Neural cell (in vitro differentiated cells): ENCODE measurements around the gene MAST4. TPM values are rescaled to one million over a fixed set of nuclear protein-coding genes. Genes with fewer than 3 reads are reported as not detected.

ENCODE experiments used
- H2AFZ ChIP-seq: fragments of 200-600, 300-800 bp; sonication (generic), shearing (Covaris generic); 2 replicates; pipeline ENCODE4 v1.6.0; 2014; ENCODE audit warnings: low read depth, mild to moderate bottlenecking, antibody characterized with exemption, low read length, moderate library complexity
- H3F3A ChIP-seq: fragments of 200-600 bp; shearing (Covaris generic); 2 replicates; pipeline ENCODE4 v1.6.1; 2016; ENCODE audit warnings: mild to moderate bottlenecking, moderate library complexity, mixed read lengths, antibody characterized with exemption, low read length; ENCODE audit not compliant: insufficient read depth, poor library complexity, severe bottlenecking
- H3K27ac ChIP-seq: fragments of 200-600, 300-800 bp; sonication (generic), shearing (Covaris generic); 2 replicates; pipeline ENCODE4 v1.5.1; 2014; ENCODE audit warnings: mild to moderate bottlenecking, low read length, moderate library complexity
- H3K27me3 ChIP-seq: fragments of 300-800, 200-600 bp; sonication (generic), shearing (Covaris generic); 2 replicates; pipeline ENCODE4 v1.6.0; 2014; ENCODE audit warnings: mild to moderate bottlenecking, low read depth, low read length, moderate library complexity; ENCODE audit not compliant: insufficient read depth
- H3K36me3 ChIP-seq: fragments of 300-800, 200-600 bp; sonication (generic), shearing (Covaris generic); 2 replicates; pipeline ENCODE4 v1.5.1; 2014; ENCODE audit warnings: mild to moderate bottlenecking, antibody characterized with exemption, low read length, moderate library complexity; ENCODE audit not compliant: insufficient read depth
- H3K4me2 ChIP-seq: fragments of 300-800, 200-600 bp; sonication (generic), shearing (Covaris generic); 2 replicates; pipeline ENCODE4 v1.6.0; 2014; ENCODE audit warnings: mild to moderate bottlenecking, low read length
- H3K4me3 ChIP-seq: fragments of 300-800, 200-600 bp; sonication (generic), shearing (Covaris generic); 2 replicates; pipeline ENCODE4 v1.5.1; 2014; ENCODE audit warnings: mild to moderate bottlenecking, low read length, moderate library complexity
- H3K79me2 ChIP-seq: fragments of 200-600 bp; shearing (Covaris generic); replicated peaks from 2 replicates; pipeline ENCODE4 v1.6.0; 2014; ENCODE audit warnings: mild to moderate bottlenecking, low read length, moderate library complexity; ENCODE audit not compliant: insufficient read depth
- H3K9ac ChIP-seq: fragments of 300-800, 200-600 bp; sonication (generic), shearing (Covaris generic); 2 replicates; pipeline ENCODE4 v1.6.1; 2016; ENCODE audit warnings: mild to moderate bottlenecking, low read length, mixed read lengths
- H3K9me2 ChIP-seq: fragments of 200-600 bp; shearing (Covaris generic); 2 replicates; pipeline ENCODE4 v1.6.1; 2016; ENCODE audit warnings: mild to moderate bottlenecking, low read length, mixed read lengths; ENCODE audit not compliant: insufficient read depth
- H3K9me3 ChIP-seq: fragments of 200-600, 300-800 bp; sonication (generic), shearing (Covaris generic); 2 replicates; pipeline ENCODE4 v1.6.1; 2016; ENCODE audit warnings: mild to moderate bottlenecking, mixed run types, low read length, moderate library complexity, mixed read lengths
- H4K20me1 ChIP-seq: fragments of 200-600 bp; shearing (Covaris generic); 2 replicates; pipeline ENCODE4 v1.6.1; 2016; ENCODE audit warnings: mild to moderate bottlenecking, mixed run types; ENCODE audit not compliant: insufficient read depth
- CTCF ChIP-seq: fragments of 450-650 bp; IDR thresholded peaks from 2 replicates; pipeline ENCODE4 v1.5.1; 2014; ENCODE audit warnings: antibody characterized with exemption, mild to moderate bottlenecking, moderate library complexity; ENCODE audit not compliant: poor library complexity, severe bottlenecking
- EP300 ChIP-seq: fragments of 450-650 bp; conservative IDR thresholded peaks from 2 replicates; pipeline ENCODE4 v1.6.1; 2014; ENCODE audit warnings: antibody characterized with exemption, mild to moderate bottlenecking, moderate library complexity; ENCODE audit not compliant: poor library complexity, severe bottlenecking
- EZH2 ChIP-seq: fragments of 200-600, 300-800 bp; shearing (Covaris generic), sonication (generic); IDR thresholded peaks from 2 replicates; pipeline ENCODE4 v1.6.1; 2014; ENCODE audit warnings: antibody characterized with exemption, low read length, borderline replicate concordance, mild to moderate bottlenecking; ENCODE audit not compliant: insufficient read depth, poor library complexity, severe bottlenecking
- MXI1 ChIP-seq: fragments of 450-650 bp; conservative IDR thresholded peaks from 2 replicates; pipeline ENCODE4 v1.6.1; 2014; ENCODE audit warnings: antibody characterized with exemption, mild to moderate bottlenecking; ENCODE audit not compliant: poor library complexity, severe bottlenecking
- POLR2AphosphoS5 ChIP-seq: IDR thresholded peaks from 2 replicates; pipeline ENCODE4 v1.6.1; 2012
- RAD21 ChIP-seq: fragments of 450-650 bp; conservative IDR thresholded peaks from 2 replicates; pipeline ENCODE4 v1.6.1; 2014; ENCODE audit warnings: antibody characterized with exemption, mild to moderate bottlenecking, moderate library complexity
- SMC3 ChIP-seq: fragments of 450-650 bp; conservative IDR thresholded peaks from 2 replicates; pipeline ENCODE4 v1.6.1; 2014; ENCODE audit warnings: antibody characterized with exemption, mild to moderate bottlenecking, moderate library complexity; ENCODE audit not compliant: poor library complexity
- TAF1 ChIP-seq: IDR thresholded peaks from 2 replicates; pipeline ENCODE4 v1.6.1; 2012; ENCODE audit warnings: low read depth
- polyA plus RNA-seq: library from polyadenylated mRNA; depleted of rRNA; stranded (reverse); fragments of >200 nt; gene quantifications from 2 replicates; pipeline ENCODE4 v1.2.3, GENCODE V29; 2014
- TF ChIP-seq, protein P1 (sequence below): IDR thresholded peaks from 2 replicates; pipeline ENCODE4 v1.6.1; 2012; ENCODE audit warnings: borderline replicate concordance

MAST4 gene
- polyA plus RNA-seq, 1 donor from 2014 or later, result 2.3 TPM

- Histone ChIP-seq H3K9ac (no peak overlapping the region), H3F3A (no peaks in the 10 kb centered on the region), H2AFZ (no peak overlapping the region), H4K20me1 (no peaks in the 10 kb centered on the region), H3K79me2 (no peaks in the 10 kb centered on the region), H3K4me3 (no peak overlapping the region), H3K36me3 (no peaks in the 10 kb centered on the region), H3K27ac (no peak overlapping the region), H3K9me2 (no peaks in the 10 kb centered on the region), H3K4me2 (no peak overlapping the region), H3K27me3 (no peaks in the 10 kb centered on the region), H3K9me3 (no peaks in the 10 kb centered on the region)
- TF ChIP-seq POLR2AphosphoS5 (no peak), EP300 (no peak), EZH2 (no peak), RAD21 (no peak), SMC3 (no peak), TAF1 (no peak), MXI1 (no peak), CTCF (no peak)
- TF ChIP-seq, protein P1, sequence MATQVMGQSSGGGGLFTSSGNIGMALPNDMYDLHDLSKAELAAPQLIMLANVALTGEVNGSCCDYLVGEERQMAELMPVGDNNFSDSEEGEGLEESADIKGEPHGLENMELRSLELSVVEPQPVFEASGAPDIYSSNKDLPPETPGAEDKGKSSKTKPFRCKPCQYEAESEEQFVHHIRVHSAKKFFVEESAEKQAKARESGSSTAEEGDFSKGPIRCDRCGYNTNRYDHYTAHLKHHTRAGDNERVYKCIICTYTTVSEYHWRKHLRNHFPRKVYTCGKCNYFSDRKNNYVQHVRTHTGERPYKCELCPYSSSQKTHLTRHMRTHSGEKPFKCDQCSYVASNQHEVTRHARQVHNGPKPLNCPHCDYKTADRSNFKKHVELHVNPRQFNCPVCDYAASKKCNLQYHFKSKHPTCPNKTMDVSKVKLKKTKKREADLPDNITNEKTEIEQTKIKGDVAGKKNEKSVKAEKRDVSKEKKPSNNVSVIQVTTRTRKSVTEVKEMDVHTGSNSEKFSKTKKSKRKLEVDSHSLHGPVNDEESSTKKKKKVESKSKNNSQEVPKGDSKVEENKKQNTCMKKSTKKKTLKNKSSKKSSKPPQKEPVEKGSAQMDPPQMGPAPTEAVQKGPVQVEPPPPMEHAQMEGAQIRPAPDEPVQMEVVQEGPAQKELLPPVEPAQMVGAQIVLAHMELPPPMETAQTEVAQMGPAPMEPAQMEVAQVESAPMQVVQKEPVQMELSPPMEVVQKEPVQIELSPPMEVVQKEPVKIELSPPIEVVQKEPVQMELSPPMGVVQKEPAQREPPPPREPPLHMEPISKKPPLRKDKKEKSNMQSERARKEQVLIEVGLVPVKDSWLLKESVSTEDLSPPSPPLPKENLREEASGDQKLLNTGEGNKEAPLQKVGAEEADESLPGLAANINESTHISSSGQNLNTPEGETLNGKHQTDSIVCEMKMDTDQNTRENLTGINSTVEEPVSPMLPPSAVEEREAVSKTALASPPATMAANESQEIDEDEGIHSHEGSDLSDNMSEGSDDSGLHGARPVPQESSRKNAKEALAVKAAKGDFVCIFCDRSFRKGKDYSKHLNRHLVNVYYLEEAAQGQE, result no peak
These were observed 217.1 kb downstream of the MAST4 start for GRCh38 chr5:66813306-66813705.

DNA sequence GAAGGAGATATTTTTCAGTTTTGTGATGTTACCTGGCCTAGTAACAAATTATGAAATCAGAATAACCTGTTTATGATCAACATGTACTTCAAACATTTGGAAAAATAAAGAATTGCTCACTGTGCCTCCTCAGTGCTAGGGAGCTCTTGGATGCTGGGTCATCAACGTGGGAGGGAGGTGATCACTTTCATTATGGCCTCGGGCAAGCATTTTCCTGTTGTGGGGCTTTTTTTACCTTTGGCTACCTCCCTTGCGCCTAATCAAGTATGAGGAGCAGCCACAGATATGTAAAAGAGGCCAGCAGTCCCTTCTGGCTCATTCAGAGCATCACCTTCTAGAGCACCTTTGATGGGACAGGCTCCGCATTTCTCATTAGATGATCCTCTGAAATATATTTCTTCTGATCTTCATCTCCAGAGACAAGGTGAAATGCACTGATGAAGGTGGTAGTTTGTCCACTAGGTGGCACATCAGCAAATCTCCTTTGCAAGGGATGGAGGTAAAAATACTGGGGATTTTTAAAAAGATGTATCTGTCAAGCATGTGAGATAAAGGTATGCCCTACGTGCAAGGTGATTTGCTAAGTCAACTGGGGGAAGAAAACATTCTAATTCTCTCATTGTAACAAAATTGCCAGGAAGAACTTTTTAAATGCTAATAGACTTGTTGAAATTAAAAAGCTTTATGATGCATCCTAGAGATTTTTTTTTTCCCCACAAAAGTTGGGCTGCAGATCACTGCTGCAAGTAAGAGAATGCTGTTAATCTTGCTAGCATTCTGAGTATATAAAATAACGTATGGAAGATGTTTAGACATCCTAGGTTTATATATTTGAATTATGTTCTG, 218.2 kb downstream of the MAST4 start:
- no peak overlapping the region for H3K4me2 ChIP-seq
- H3K79me2 ChIP-seq, result no peaks in the 10 kb centered on the region
- no peak overlapping the region for H3K9ac ChIP-seq
- no peaks in the 10 kb centered on the region for H4K20me1 ChIP-seq
- no peaks in the 10 kb centered on the region for H3K9me3 ChIP-seq
- no peak overlapping the region for H3K27ac ChIP-seq
- H3K9me2 ChIP-seq, result no peaks in the 10 kb centered on the region
- H3K36me3 ChIP-seq, result no peaks in the 10 kb centered on the region
- H3K4me3 ChIP-seq, result no peak overlapping the region
- no peaks in the 10 kb centered on the region for H3K27me3 ChIP-seq
- H2AFZ ChIP-seq, result no peak overlapping the region
- no peaks in the 10 kb centered on the region for H3F3A ChIP-seq
- TF ChIP-seq CTCF (peak; percentile 80), RAD21 (peak; percentile 75), EP300 (no peak), TAF1 (no peak), POLR2AphosphoS5 (no peak), SMC3 (peak; percentile 86), EZH2 (no peak), MXI1 (no peak)
- TF ChIP-seq, protein P1, result no peak
